T47D (cell line): ENCODE measurements around the gene SPACA5.
"Not testable (repeated sequence)": the region's sequence is repeated elsewhere in the genome, so short reads cannot be mapped to it uniquely, and the experiment has no call there.

Experiments
- DNase-seq, 2 experiments: peaks; one replicate each; pipeline versions ENCODE4 v3.0.0 to v3.0.0-alpha.2; 2011 to 2012; ENCODE audit warnings: low read depth in 1 of 2, low spot score in 1 of 2
- JUND ChIP-seq: IDR thresholded peaks from 2 replicates; pipeline ENCODE4 v1.6.1; 2012; ENCODE audit warnings: low read depth
- in situ Hi-C: cut with HindIII; loops from 2 replicates; pipeline ENCODE4 v1.10.0; 2016; ENCODE audit warnings: low sequenced_read_pairs, low pct_unique_long_range_greater_than_20kb

Gene SPACA5

GRCh38 chrX:48002929-48003328, 3.9 kb upstream of the SPACA5 start:
- in situ Hi-C loops: no loop called here
- TF ChIP-seq JUND: no peak
- DNase-seq: no peak

DNA sequence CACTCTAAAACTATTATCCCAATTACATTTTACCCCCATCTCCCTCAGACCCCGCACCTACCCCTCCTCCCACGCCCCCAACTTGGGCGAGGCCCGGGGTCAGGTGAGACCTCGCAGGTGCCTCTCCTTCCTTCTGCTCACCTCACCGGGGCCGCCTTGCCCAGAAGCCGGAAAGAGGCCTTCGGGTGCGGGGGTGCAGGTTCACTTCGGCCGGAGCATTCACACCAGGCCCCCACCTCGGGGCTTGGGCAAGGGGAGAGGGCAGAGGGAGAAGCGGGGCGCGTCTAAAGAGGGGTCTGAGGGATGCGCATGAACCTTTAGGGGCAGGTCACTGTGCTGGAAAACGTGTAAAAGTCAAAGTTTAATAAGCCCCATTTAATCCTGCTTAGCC, 3.4 kb upstream of the SPACA5 start:
- TF ChIP-seq JUND: no peak
- in situ Hi-C loops: no loop called here
- DNase-seq: peak in 1 of 2 experiments; percentile 1

DNA sequence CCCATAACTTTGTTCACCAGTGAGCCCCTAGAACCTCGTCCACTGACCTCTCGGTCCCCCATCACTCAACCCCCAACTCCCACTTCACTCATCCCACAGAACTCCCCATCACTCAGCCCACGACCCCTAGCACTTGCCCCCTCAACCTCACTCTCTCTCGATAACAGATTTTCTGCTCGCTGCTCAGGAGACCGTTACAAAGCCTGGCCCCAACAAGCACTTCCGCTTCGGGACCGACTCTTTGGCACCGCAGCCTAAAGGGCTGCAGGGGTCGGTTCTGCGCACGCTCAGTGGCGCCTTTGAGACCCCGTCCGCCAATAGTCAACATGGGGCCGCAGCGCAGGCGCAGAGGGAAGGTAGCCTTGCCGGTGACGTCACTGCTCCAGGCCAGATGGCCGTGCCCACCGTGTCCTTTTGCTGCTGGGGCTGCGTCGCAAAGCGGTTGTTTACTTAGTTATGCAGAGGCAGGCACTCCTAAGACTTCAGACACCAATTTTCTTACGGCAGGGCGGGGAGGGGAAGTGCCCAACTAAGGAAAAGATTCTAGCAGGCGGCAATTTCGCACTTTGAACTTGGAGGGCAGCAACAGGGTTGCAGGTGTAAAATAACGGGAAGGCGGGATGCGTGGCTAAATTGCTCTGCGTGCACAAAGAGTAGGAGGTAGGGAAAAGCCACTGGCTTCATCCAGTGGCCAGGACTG, 2.9 kb upstream of the SPACA5 start, which contains the start of gene ZNF182:
TSS of gene ZNF182 (minus strand) at position 232 of the 700 bp plus-strand sequence. CDS start 1,380 bp downstream, outside the sequence.
- no peak for TF ChIP-seq JUND
- peak; percentile 79 to 93 for DNase-seq
- in situ Hi-C loops: no loop called here

GRCh38 chrX:48009445-48009960, 2.7 kb downstream of the SPACA5 start:
- DNase-seq, in situ Hi-C loops: not testable (repeated sequence)

GRCh38 chrX:48016583-48017310, 10.0 kb downstream of the SPACA5 start:
- DNase-seq, in situ Hi-C loops: not testable (repeated sequence)

DNA sequence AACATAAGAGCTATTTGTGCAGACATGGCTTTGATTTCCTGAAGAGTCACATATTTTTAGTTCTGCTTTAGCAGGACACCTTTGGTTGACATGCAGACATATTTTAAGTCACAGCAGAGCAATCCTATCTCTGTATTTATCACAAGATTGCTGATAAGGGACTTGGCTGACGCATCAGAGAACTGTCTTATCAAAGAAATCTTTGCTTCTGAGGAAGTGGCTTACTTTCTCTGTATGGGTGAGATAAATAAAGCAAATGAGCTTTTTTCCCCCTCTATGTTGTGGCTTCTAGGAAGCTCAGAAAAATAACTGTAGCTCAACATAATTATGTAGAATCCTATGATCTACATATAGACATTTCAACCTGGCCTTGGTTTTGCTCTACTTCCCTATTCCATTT, 13.1 kb downstream of the SPACA5 start:
- in situ Hi-C loops, DNase-seq: not testable (repeated sequence)

DNA sequence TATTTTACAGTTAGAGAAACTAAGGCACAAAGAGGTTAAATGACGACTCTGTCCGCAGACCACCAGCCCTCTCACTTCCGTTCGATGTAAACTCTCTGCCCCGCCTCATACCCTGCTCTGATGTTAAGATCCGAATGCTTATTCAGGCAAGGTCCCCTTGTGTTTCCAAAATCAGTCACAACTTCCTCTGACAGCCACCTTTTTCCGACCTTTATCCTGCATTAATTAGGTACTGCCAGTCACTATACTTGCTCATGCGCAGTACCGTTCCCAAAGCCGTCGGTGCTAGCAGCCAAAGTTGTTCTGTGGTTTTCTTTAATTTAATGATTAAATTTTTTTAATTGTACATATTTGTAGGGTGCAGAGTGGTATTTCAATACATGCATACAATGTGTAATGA, 13.7 kb downstream of the SPACA5 start:
- in situ Hi-C loops: not testable (repeated sequence)

DNA sequence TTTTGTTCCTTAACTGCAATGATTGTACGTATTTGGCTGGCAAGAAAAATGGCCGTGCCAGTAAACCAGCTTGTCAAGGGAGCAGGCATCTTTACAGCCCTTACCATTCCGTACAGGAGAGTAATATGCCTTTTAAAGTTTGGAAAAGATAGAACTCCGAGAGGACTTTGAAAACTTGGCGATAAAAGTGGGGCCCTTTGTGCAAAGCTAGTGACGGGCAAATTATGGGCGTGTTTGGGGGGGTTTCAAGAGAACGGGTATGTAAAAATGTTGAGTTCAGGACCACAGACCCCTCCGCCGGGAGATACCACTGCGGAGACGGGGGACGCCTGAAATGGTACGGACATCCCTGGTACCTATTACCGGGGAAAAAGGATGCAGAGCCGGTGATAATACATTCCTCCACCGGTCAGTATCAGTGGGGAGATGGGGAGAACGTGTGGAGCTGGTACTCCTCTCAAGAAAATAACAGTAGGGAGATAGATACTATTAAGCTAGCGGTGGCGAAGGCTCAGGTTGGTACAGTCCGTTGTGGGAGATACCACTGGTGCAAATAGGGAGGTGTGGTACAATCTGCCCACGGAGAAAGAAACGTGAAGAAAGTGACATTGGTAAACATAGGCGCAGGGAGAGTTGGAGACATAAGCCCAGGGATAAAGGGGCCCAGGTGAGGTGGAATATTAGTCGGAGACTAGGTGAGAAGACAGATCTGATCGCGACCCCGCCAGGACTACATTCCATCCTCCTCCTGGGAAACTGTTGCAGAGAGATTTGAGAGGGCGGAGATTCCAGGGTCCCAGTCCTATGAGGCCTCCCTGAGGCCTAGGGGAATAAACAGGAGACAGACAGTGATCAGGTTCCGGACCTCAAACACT, 14.5 kb downstream of the SPACA5 start:
- peak; percentile 35 to 93 for DNase-seq
- in situ Hi-C loops: no loop called here
- peak; percentile 68 for TF ChIP-seq JUND

More for the DNA sequence above, 13.7 kb downstream of the SPACA5 start:
- DNase-seq: not testable (repeated sequence)

DNA sequence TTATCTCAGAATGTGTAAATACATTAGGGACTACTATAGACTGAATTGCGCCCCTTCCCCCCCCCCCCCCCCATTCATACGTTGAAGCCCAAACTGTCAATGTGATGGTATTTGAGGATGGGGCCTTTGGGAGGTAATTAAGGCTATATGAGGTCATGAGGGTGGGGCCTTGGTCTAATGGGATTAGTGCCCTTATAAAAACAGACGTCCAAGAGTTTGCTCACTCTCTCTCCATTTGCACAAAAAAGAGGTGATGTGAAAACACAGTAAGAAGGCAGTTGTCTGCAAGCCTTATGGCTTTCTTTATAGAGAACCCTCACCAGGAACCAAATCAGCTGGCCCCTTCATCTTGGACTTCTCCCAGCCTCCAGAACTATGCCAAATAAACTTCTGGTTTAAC, 15.3 kb downstream of the SPACA5 start:
- TF ChIP-seq JUND: no peak
- in situ Hi-C loops: no loop called here
- DNase-seq: no peak

- in situ Hi-C loops: no loop called here
- no peak for TF ChIP-seq JUND
- DNase-seq: no peak
Observed at GRCh38 chrX:48022738-48023137, 15.9 kb downstream of the SPACA5 start.

GRCh38 chrX:48025561-48025960, 18.8 kb downstream of the SPACA5 start:
- in situ Hi-C loops: no loop called here
- no peak for TF ChIP-seq JUND
- DNase-seq: peak in 1 of 2 experiments; percentile 86

GRCh38 chrX:48027545-48027944, 20.8 kb downstream of the SPACA5 start:
- DNase-seq, in situ Hi-C loops: not testable (repeated sequence)
